K562 (cell line): ENCODE results near the gene NAGPA. TPM values are rescaled to one million over a fixed set of nuclear protein-coding genes. Genes with fewer than 3 reads are reported as not detected.

ENCODE experiments used
- ATAC-seq: fragments of 200-7000 bp; cut with Tn5 transposase; 3 replicates; pipeline ENCODE4 v1.9.1; 2020; ENCODE audit warnings: moderate library complexity
- BruUV-seq: library from RNA; stranded (reverse); fragments of 400-500 nt; replicated peaks from 2 replicates; lab custom pipeline; 2021; lab: Mats Ljungman, UMichigan
- CTCF ChIA-PET: fragments of 300-600 bp; formaldehyde crosslinking; extraction: SDS; loops from one replicate; lab custom pipeline; 2021; ENCODE audit warnings: low intra/inter-chr PET ratio; lab: Yijun Ruan, JAX
- POLR2A ChIA-PET: fragments of 300-600, 350-650 bp; sonication (Branson Sonifier 250); formaldehyde crosslinking; extraction: SDS; loops from one replicate; lab custom pipeline; 2021; ENCODE audit warnings: antibody characterized with exemption, inconsistent platforms; lab: Yijun Ruan, JAX
- DNase-seq, 4 experiments: peaks; one replicate each; pipeline versions ENCODE4 v3.0.0 to v3.0.0-alpha.2; 2011 to 2018; ENCODE audit warnings: low spot score in 3 of 4, mixed read lengths in 3 of 4; ENCODE audit errors: extremely low read depth in 1 of 4
- FAIRE-seq: peaks from 2 replicates; lab custom pipeline; 2011; peaks lifted over from hg19 to GRCh38; lab: Jason Lieb, UNC
- H2AFZ ChIP-seq: 2 replicates; pipeline ENCODE4 v1.6.0; 2011; ENCODE audit warnings: low read depth, low read length, control low read depth, inconsistent platforms
- H3K27ac ChIP-seq: fragments of 200-600 bp; 3 replicates; pipeline ENCODE4 v1.8.0; 2011; ENCODE audit warnings: low read depth, mild to moderate bottlenecking, control low read depth, inconsistent platforms, low read length, moderate library complexity, mixed read lengths; ENCODE audit errors: extremely low read depth
- H3K27me3 ChIP-seq, 2 experiments: fragments of 300-600 bp in 1 of 2; 2 replicates in 1 of 2; 3 replicates in 1 of 2; pipeline versions ENCODE4 v1.6.0 to v1.8.0; 2011; ENCODE audit warnings: inconsistent platforms in 2 of 2, low read length in 2 of 2, mild to moderate bottlenecking in 1 of 2, mixed read lengths in 1 of 2, moderate library complexity in 1 of 2; ENCODE audit not compliant: control insufficient read depth in 2 of 2, insufficient read depth in 2 of 2
- H3K36me3 ChIP-seq: fragments of 300-600 bp; 3 replicates; pipeline ENCODE4 v1.8.0; 2011; ENCODE audit warnings: mild to moderate bottlenecking, low read length, inconsistent platforms; ENCODE audit not compliant: control insufficient read depth, insufficient read depth
- H3K4me1 ChIP-seq, 2 experiments: fragments of 200-600 bp in 1 of 2; replicated peaks in 1 of 2; 2 replicates in 1 of 2; 3 replicates in 1 of 2; pipeline versions ENCODE4 v1.5.1 to v1.8.0; 2011; ENCODE audit warnings: inconsistent platforms in 2 of 2, low read length in 2 of 2, mild to moderate bottlenecking in 1 of 2, mixed read lengths in 1 of 2, moderate library complexity in 1 of 2; ENCODE audit not compliant: control insufficient read depth in 2 of 2, insufficient read depth in 2 of 2
- H3K4me2 ChIP-seq: 2 replicates; pipeline ENCODE4 v1.6.1; 2011; ENCODE audit warnings: low read length, control low read depth, inconsistent platforms, mixed read lengths; ENCODE audit not compliant: insufficient read depth
- H3K4me3 ChIP-seq: fragments of 200-600 bp; sonication (generic), shearing (Covaris generic); 2 replicates; pipeline ENCODE4 v1.5.1; 2016; ENCODE audit warnings: control low read depth, inconsistent platforms
- H3K79me2 ChIP-seq: fragments of 200-600 bp; 3 replicates; pipeline ENCODE4 v1.8.0; 2011; ENCODE audit warnings: low read length, inconsistent platforms; ENCODE audit not compliant: control insufficient read depth, insufficient read depth
- H3K9ac ChIP-seq, 2 experiments: 2 replicates each; pipeline versions ENCODE4 v1.6.0 to v1.6.1; 2011; ENCODE audit warnings: low read depth in 2 of 2, low read length in 2 of 2, control low read depth in 1 of 2, inconsistent platforms in 1 of 2, mild to moderate bottlenecking in 1 of 2, mixed read lengths in 1 of 2; ENCODE audit not compliant: insufficient read depth in 1 of 2
- H3K9me1 ChIP-seq: one replicate; pipeline ENCODE4 v1.6.0; 2011; ENCODE audit warnings: inconsistent platforms, mild to moderate bottlenecking, low read length, moderate library complexity; ENCODE audit not compliant: control insufficient read depth, insufficient read depth
- H3K9me3 ChIP-seq: replicated peaks from 2 replicates; pipeline ENCODE4 v1.5.1; 2011; ENCODE audit warnings: low read depth, low read length, inconsistent platforms; ENCODE audit not compliant: control insufficient read depth, insufficient read depth
- H4K20me1 ChIP-seq: replicated peaks from 2 replicates; pipeline ENCODE4 v1.6.1; 2011; ENCODE audit warnings: low read length, inconsistent platforms, mixed read lengths; ENCODE audit not compliant: control insufficient read depth, insufficient read depth
- MGA ChIP-seq: fragments of 450-650 bp; IDR thresholded peaks from 2 replicates; pipeline ENCODE4 v1.6.1; 2016; ENCODE audit warnings: mild to moderate bottlenecking, moderate library complexity
- TFAP4 ChIP-seq: sonication (generic); formaldehyde crosslinking; IDR thresholded peaks from 2 replicates; pipeline ENCODE4 v1.8.0; 2022; ENCODE audit warnings: missing genetic modification reagents, mild to moderate bottlenecking, moderate library complexity, borderline replicate concordance
- USF1 ChIP-seq: sonication (generic); formaldehyde crosslinking; IDR thresholded peaks from 2 replicates; pipeline ENCODE4 v1.9.0; 2022; ENCODE audit warnings: mild to moderate bottlenecking, missing genetic modification reagents
- USF2 ChIP-seq: sonication (generic); formaldehyde crosslinking; IDR thresholded peaks from 2 replicates; pipeline ENCODE4 v1.5.0; 2020; ENCODE audit warnings: missing genetic modification reagents
- ZNF347 ChIP-seq: fragments of 450-650 bp; formaldehyde crosslinking; IDR thresholded peaks from 2 replicates; pipeline ENCODE4 v1.4.0; 2020; ENCODE audit warnings: low read depth, mild to moderate bottlenecking, moderate library complexity
- ZNF707 ChIP-seq: fragments of 250-450 bp; sonication (Bioruptor Pico); conservative IDR thresholded peaks from 2 replicates; pipeline ENCODE4 v1.8.0; 2022; ENCODE audit warnings: inconsistent platforms, mild to moderate bottlenecking, moderate library complexity
- WGBS: fragments of 100-300 bp; shearing (Covaris generic); methylation state at CpG from one replicate; pipeline ENCODE4 v1.1.6; 2016; ENCODE audit warnings: low coverage, mixed read lengths; ENCODE audit not compliant: insufficient coverage; ENCODE audit errors: missing lambda C conversion rate; 5-methylcytosine and 5-hydroxymethylcytosine counted together
- in situ Hi-C: fragments of 300-500 bp; cut with MboI; formaldehyde crosslinking; loops from 4 replicates; pipeline ENCODE4 v1.15.0; 2018; ENCODE audit warnings: inconsistent platforms, mixed read lengths
- intact Hi-C: fragments of 100-400 bp; cut with micrococcal nuclease; formaldehyde crosslinking; loops from 2 replicates; pipeline ENCODE4 v1.14.2; 2022
- polyA plus RNA-seq, 8 experiments: library from polyadenylated mRNA; depleted of rRNA in 4 of 8; stranded (reverse) in 5 of 8; unstranded in 3 of 8; fragments of >200 nt; fragmentation: Nextera tagmentation in 2 of 8; fragmentation: Illumina TruSeq in 1 of 8; extraction: Ambion mirVana in 2 of 8; extraction: Trizol in 1 of 8; gene quantifications; 2 replicates each; pipeline versions ENCODE4 v1.2.1 to v1.2.3, GENCODE V29; 2011 to 2014; ENCODE audit warnings: inconsistent platforms in 1 of 8, missing spikeins in 1 of 8
- total RNA-seq, 7 experiments: library from RNA; depleted of rRNA in 6 of 7; stranded (reverse); fragments of >200 nt in 6 of 7; fragmentation: Illumina TruSeq in 2 of 7; extraction: Trizol in 2 of 7; gene quantifications; 2 replicates each; pipeline versions ENCODE4 v1.2.1 to v1.2.3, GENCODE V29; 2011 to 2021; ENCODE audit warnings: low replicate concordance in 1 of 7

The NAGPA gene
- total and polyA plus RNA-seq, 9 of the 15 experiments (the other 6 are each of a cell fraction or from before 2014, with no cell fraction given): 0.15 to 12.7 (median 4.6) TPM

GRCh38 chr16:5016967-5017677 is 16.6 kb downstream of the NAGPA start:
- no peaks in the 10 kb centered on the region for H3K9me3 ChIP-seq
- no peak overlapping the region for H3K4me2 ChIP-seq
- H3K9ac ChIP-seq: no peak overlapping the region
- WGBS: 2% methylated on average over 6 of the region's 6 CpGs
- DNase-seq (no peak), FAIRE-seq (no peak), ATAC-seq (no peak)
- no peaks in the 10 kb centered on the region for H3K36me3 ChIP-seq
- in situ Hi-C loops (no loop called here), intact Hi-C loops (no loop called here)
- peaks cover 0 to 5% of the 10 kb centered on the region in 2 experiments; a peak in 1 of 5 replicates for H3K4me1 ChIP-seq
- H3K9me1 ChIP-seq: no peaks in the 10 kb centered on the region
- ChIA-PET POLR2A (interaction anchor here (0.6 to 0.8 kb wide), 2 partner anchors 17 to 40 kb away, joined by 3 to 4 read pairs; partner anchors contain the start of gene NAGPA), CTCF (no interaction called here)
- H3K79me2 ChIP-seq: no peaks in the 10 kb centered on the region
- no peak overlapping the region for H2AFZ ChIP-seq
- no TSS peak for BruUV-seq
- no peaks in the 10 kb centered on the region; the same call in 1 of the 2 replicates for H4K20me1 ChIP-seq
- peaks cover 11 to 60% of the 10 kb centered on the region in 2 experiments; a peak in 4 of 5 replicates for H3K27me3 ChIP-seq
- H3K4me3 ChIP-seq: no peak overlapping the region
- no peak overlapping the region for H3K27ac ChIP-seq
- TF ChIP-seq ZNF707 (CRISPR knock-in tag): no peak
- TF ChIP-seq MGA: no peak
- no peak for TF ChIP-seq ZNF347 (CRISPR knock-in tag)
- peak; percentile 50; the same call in 1 of the 2 replicates for TF ChIP-seq USF1 (CRISPR knock-in tag)
- TF ChIP-seq USF2 (CRISPR knock-in tag): peak; percentile 32; the same call in 1 of the 2 replicates
- 0 out of 2 replicates have a peak, but pooled peaks have one; percentile 24 for TF ChIP-seq TFAP4 (CRISPR knock-in tag)
